Measurements from ENCODE around the gene ST8SIA2.
"Not testable (repeated sequence)": the region's sequence is repeated elsewhere in the genome, so short reads cannot be mapped to it uniquely, and the experiment has no call there.

Gene ST8SIA2

GRCh38 chr15:92444631-92445030 is 51.0 kb downstream of the ST8SIA2 start:
- no peak for DNase-seq

GRCh38 chr15:92448370-92448769 is 54.7 kb downstream of the ST8SIA2 start:
- peak; percentile 35 for DNase-seq

GRCh38 chr15:92449476-92449875 is 55.8 kb downstream of the ST8SIA2 start:
- no peak for DNase-seq

GRCh38 chr15:92451225-92451825 is 57.6 kb downstream of the ST8SIA2 start:
- DNase-seq, result no peak

DNA sequence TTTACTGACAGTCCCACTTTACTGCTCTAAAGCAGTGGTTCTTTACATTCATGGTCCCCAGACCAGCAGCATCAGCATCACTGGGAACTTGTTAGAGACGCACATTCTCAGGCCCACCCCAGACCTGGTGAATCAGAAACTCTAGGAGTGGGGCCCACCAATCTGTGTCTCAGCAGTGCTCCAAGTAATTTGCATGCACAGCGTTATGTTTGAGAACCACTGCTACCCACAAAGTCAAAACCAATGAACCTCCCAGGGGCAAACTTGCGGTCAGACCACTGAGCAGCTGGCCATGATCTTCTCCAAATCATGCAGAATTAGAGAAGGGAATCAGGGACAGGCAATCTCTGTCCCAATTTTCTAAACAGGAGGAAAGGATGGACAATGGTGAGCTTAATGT is 58.5 kb downstream of the ST8SIA2 start:
- DNase-seq, result no peak

GRCh38 chr15:92453607-92454006 is 59.9 kb downstream of the ST8SIA2 start:
- DNase-seq, result no peak

DNA sequence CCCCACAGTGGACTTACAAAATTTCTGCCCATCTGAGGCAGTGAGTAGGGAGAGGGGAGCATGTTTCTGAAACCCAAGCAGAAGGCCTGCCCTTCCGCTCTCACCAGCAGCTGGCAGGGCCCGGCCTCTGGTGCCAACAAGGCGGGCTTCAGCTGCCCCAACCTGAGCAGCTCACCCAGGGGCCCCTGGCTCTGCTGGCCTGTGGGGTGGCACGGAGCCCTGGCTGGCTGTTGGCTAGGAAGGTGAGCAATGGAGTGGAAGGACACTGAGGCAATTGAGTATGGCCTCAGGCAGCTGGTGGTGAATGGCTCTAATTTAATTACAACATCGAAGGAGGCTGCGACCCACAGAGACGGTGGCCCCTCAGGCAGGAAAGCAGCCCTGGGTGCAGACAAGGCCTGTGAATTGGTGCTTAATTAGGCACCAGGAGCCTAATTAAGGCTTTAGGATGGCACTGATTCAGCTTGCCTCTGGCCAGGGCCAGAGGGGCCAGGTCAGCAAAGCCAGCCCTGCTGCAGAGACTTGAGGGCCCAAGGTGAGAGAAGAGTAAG is 60.9 kb downstream of the ST8SIA2 start:
- DNase-seq, result no peak

DNA sequence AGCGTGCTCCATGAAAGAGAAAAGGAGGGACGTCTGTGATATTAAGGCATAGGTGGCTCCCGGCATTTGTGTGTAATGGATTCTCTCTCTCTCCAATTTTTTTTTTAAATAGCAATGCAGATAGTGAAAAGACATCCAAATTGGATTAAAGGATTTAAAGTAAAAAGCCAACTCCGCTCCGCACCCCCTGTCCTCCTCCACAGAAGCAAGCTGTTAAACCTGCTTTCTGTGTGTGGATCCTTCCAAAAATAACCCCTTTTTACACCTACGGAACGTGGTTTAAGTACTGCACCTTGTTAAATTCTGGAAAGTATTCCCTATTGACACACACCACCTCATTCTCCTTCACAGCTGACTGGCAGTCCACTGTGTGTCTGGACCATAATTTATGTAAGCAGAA is 61.6 kb downstream of the ST8SIA2 start:
- DNase-seq, result no peak

DNA sequence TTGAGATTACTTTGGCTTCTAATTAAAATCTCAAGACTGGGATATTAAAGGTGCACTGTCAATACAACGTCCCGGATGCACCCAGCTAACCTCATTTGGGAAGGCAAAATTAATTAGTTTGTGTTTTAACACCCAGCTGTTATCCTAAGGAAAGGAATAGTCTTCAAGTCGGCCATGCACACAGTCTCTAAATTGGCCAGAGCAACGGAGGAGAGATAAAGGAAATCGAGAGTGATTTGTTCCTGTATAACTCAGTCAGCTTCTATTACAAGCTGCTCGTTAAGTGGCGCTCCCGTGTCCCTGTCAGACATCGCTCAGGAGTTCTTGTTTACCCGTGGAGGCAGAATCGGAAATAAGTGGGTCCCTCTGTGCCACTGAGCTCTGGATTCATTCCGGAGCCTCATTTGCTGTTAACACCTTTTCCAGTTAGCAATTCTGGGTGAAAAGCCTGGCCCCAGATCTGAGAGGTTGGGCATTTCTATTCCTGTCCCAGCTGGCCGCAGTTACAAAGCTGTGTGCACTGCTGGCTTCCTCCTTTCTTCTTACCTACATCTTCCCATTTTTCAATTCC is 63.9 kb downstream of the ST8SIA2 start:
- no peak for DNase-seq

GRCh38 chr15:92460023-92460422 is 66.3 kb downstream of the ST8SIA2 start:
- no peak for DNase-seq

DNA sequence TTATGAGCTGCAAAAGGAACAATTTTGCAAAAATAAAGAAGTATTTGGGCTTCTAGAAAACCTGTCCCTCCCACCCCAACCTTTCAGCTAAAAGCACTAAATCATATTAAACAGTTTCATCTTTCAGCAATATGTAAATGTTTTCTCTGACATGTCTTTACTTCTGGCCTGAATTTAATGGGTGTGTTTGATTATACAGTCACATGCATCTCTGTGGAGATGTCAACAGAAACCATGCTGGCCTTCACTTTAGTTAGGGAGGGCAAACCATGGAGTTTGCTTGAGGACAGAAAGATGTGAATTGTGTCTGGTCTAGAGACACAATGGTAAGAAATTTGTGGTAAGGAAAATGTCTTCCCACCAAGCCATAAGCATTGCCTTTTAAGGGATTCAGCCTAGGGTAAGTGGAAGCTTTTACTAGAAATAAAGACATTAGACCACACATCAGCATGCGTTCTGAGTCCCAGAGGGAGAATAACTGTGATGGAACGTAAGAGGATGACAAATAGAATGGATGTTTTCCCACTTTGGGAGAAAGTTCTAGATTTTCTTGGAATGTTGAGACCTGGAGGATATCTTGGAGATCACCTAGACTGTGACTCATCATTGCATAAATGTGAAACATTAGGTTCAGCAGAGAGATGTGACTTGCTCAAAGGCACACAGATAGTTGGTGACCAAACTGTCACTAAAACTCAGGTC is 68.9 kb downstream of the ST8SIA2 start:
- DNase-seq, result no peak

GRCh38 chr15:92463352-92463751 is 69.7 kb downstream of the ST8SIA2 start:
- DNase-seq, result no peak

DNA sequence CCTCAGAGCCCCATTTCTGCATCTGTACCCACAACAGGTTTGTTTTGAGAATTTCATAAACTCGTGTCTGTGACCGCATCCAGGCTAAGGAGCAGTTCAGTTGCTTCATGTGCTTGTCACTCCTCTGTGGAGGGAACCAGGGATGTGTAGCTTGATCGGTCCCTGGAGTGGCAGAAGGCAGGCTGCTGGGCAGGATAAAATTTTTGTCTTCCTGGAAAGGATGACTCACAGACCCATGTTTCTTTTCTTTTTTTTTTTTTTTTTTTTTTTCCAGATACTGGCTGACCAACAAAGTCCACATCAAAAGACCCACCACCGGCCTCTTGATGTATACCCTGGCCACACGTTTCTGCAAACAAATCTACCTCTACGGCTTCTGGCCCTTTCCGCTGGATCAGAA is 70.1 kb downstream of the ST8SIA2 start:
- DNase-seq, result no peak

DNA sequence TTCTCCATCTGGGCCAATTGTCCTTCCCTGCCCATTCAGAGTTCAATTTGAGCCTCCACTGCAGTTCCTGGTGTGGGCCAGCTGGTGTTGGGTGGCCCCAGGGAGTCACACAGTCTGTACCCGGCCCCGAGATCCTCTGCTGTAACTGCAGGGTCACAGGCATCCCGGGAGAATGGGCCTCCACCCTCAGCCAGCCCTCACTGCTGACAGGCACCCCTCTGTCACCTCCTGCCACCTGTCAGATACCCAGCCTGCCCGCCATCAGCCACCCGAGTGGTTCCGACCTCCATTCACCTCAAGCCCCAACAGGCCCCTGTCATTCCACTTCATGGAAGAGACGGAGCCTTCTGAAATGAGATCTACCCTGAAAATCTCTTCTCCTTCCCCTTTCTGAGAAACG is 73.2 kb downstream of the ST8SIA2 start:
- peak; percentile 40 for DNase-seq

- DNase-seq, result no peak
Measured at GRCh38 chr15:92467245-92467644, 73.6 kb downstream of the ST8SIA2 start.

DNA sequence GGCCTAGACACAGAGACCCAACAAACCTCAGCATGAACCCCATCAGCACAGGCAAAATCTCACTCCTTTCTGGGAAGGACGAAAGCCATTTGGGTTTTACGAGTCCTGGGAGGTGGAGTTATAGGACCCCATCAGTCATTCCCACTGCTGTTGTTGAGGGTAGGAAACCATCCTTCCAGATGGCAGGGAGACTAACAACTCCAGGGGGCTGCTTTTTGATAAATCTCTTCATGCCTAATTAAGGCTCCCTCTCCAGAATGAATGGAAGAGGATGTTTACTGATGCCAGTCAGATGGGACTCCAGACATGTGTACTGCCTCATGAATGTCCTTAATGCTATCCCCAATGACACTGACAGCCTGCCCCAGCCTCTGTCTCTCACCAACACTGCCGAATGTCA is 75.3 kb downstream of the ST8SIA2 start:
- peak; percentile 84 for DNase-seq

DNA sequence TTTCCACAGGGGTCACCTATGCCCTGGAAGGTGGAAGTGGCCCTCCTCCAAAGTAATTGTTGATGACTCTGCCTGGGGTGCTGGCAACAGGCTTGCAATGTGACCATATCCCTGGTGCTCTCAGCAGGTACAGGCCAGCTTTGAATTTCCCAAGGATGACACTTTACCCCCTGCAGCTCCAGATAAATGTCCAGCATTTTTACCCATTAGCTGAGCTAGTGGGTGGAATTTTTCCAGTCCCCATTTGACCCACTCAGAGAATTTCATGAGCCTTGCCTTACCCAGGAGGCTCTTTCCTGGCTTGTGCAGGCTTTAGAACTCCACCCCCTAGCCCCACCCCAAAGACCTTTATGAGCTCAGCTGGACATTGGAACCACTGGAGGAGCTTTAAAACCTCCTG is 77.6 kb downstream of the ST8SIA2 start:
- DNase-seq, result no peak

DNA sequence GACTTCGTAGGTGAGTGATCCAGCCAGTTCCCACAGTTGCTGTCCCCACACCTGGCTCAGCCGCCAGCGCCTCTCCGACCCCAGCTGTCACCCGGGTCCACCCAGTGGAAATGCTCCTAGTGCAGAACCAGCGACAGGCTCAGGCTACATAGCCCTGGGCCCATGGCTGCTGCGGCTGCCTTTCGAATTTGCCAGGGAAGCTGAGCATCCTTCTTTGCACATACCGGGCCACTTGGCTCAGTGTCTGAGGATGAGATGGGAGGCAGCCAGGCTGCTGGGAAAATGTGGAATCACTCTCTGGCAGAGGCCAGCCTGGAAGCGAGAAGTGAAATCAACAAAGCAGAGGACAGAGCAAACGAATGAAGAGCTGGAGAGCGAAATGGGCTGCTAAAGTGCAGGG is 80.1 kb downstream of the ST8SIA2 start:
- DNase-seq, result no peak

- DNase-seq, result not testable (repeated sequence)
Measured at GRCh38 chr15:92479730-92480129, 86.0 kb downstream of the ST8SIA2 start.

DNA sequence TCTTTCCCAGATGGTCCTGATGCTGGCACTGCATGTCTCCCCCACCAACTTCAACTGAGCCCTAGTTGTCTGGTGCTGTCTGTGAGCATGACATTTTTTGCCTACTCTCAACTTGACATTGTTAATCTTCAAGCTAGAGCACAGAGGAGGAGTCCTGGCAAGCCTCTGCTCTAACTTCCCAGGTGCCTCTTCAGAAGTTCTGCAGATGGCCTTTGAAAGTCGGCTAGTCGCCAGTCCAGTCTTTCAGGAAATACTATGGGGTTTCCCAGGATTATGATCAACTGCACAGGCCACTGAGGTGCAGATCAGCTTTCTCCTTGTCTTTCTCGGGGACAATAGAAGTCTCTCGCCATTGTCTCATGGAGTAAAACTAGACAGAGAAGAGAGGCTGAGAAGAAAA is 86.7 kb downstream of the ST8SIA2 start:
- no peak for DNase-seq

DNA sequence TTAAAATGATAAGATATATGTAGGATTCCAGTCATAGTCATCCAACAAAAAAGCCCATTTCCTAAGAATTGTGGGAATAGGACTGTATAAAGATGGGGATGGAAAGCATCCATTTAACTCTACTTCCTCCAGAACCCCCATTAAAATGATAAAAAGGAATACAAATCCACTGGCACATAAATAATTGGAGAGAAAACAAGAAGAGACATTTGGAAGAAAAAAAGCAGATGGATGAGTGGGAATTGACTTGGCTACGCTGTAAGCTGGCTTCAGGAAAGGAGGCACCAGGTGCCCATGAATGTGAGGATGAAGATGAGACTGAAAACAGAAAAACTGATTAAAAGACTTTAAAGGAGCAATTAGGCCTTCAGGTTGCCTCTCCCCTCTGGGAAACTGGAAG is 91.8 kb downstream of the ST8SIA2 start:
- DNase-seq, result no peak

DNA sequence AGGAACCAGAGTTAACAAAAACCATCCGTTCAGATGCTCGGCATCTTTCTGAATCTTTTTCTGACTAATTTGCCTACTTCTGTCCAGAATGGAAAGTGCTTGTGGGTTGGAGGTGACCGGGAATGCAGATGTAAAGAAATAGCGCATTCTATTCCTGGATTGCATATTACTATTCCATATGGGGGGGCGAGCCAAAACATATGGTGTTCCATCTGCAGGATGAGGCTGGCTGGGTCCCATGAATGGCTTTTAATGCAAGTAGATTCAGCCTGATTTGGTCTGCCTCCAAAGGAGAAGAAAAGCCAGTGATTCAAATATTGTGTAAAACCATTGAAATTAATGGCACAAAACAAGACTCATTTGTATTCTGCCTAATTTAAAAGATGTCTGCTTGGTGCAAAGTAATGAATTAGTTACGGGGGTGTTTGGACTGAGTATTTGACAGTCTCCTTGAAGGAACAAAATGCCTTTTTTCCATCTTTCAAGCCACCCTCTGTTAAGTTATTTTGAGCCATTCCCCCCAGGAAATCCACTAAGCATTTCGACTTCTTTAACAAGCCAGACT is 99.0 kb downstream of the ST8SIA2 start:
- DNase-seq, result peak; percentile 61

- no peak for DNase-seq
Measured at GRCh38 chr15:92494806-92495336, 101.2 kb downstream of the ST8SIA2 start.

DNA sequence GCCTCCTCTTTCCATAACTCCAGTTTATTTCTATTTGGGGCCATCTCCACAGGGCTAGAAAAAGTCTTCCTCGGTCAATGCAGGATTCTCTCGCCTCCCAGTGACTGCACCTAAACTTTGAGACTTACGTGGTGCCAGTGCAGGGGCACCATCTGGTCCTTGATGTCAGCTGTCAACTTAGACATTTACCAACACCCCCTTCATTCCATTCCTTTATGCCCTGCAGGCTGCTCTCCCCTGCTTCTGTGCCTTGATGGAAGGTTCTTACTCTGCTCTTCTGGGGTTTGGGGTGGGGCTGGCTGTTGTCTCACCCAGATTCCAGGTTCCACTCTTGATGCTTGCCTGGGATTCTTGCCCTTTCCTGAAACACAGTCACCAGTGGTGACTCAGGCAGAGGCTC is 101.8 kb downstream of the ST8SIA2 start:
- DNase-seq, result no peak
